GM10266 (cell line): Measurements from ENCODE around the gene KIRREL3.

Source experiments
- DNase-seq: peaks from one replicate; pipeline ENCODE4 v3.0.0; 2012; ENCODE audit errors: extremely low spot score
- CTCF ChIP-seq: IDR thresholded peaks from 2 replicates; pipeline ENCODE4 v1.5.1; 2012; ENCODE audit warnings: mild to moderate bottlenecking, low read depth; ENCODE audit not compliant: control insufficient read depth, insufficient read depth; ENCODE audit errors: missing control alignments

The KIRREL3 gene

GRCh38 chr11:126991596-126991995 lies 9.0 kb downstream of the KIRREL3 start:
- no peak for DNase-seq
- no peak for TF ChIP-seq CTCF

GRCh38 chr11:126990716-126991480 lies 9.7 kb downstream of the KIRREL3 start:
- no peak for TF ChIP-seq CTCF
- no peak for DNase-seq

DNA sequence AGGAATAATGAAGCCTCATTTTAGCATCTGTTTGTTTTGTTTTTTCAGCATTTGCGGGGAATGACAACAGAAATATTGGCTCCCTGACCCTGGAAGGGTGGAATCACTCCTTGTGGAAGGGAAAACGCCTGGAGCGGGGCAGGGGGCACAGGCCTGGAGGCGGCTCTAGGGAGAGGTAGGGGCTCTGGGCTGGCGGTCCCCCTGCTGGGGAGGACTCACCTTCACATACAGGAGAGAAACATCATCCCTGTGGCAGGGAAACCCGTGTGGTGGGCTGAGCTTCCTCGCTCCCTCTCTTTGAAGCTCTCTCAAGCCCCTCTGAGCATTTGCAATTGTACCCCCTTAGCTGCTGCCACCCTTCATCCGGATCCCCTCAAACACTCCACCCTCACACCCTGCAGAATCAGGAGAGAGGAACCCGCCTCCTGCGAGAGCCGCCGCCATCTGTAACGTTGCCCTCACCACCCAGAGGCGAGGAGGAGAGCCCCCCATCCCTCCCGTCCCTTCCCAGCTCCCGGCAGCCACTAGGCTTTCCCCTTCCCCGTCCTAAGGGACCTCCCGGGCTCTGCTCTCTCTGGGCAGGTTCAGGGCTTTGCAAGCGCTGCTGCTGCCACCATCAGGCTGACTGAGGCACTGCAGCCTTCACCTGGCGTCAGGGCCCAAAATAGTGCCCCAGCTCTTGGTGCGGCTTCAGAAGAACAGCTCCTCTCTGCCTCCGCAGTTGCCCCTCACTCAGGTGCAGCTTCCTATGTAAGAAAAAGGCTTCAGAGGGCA lies 10.4 kb downstream of the KIRREL3 start:
- peak; percentile 68 for DNase-seq
- peak; percentile 99 for TF ChIP-seq CTCF

DNA sequence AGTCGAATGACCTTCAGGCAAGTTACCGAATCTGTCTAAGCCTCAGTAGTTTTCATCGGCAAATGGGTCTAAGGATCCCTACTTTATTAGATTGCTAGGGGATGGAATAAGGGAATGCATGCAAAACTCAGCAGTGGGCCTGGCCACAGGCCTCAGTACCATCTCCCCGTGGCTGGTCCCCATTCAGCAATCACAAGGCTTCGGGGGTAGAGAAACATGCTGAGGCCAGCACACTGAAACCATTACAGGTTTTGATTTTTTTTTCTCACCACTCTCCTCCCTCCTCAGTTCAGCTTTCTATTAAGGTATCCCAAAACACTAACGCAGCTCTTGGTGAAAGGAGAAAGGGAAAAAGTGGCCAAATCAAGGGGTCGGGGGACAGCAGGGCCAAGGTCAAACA lies 11.9 kb downstream of the KIRREL3 start:
- no peak for TF ChIP-seq CTCF
- DNase-seq: no peak

GRCh38 chr11:126981635-126982034 lies 18.9 kb downstream of the KIRREL3 start:
- DNase-seq: no peak
- TF ChIP-seq CTCF: no peak

GRCh38 chr11:126978911-126979310 lies 21.7 kb downstream of the KIRREL3 start:
- DNase-seq: no peak
- no peak for TF ChIP-seq CTCF

GRCh38 chr11:126978165-126978564 lies 22.4 kb downstream of the KIRREL3 start:
- TF ChIP-seq CTCF: no peak
- DNase-seq: no peak
